Measurements from ENCODE around the gene PIP5K1C. TPM values are rescaled to one million over a fixed set of nuclear protein-coding genes. Genes with fewer than 3 reads are reported as not detected.

PIP5K1C gene
- total and polyA plus RNA-seq, 9 of the 15 experiments (the other 6 are each of a cell fraction or from before 2014, with no cell fraction given): 0.38 to 22.1 (median 4.1) TPM

DNA sequence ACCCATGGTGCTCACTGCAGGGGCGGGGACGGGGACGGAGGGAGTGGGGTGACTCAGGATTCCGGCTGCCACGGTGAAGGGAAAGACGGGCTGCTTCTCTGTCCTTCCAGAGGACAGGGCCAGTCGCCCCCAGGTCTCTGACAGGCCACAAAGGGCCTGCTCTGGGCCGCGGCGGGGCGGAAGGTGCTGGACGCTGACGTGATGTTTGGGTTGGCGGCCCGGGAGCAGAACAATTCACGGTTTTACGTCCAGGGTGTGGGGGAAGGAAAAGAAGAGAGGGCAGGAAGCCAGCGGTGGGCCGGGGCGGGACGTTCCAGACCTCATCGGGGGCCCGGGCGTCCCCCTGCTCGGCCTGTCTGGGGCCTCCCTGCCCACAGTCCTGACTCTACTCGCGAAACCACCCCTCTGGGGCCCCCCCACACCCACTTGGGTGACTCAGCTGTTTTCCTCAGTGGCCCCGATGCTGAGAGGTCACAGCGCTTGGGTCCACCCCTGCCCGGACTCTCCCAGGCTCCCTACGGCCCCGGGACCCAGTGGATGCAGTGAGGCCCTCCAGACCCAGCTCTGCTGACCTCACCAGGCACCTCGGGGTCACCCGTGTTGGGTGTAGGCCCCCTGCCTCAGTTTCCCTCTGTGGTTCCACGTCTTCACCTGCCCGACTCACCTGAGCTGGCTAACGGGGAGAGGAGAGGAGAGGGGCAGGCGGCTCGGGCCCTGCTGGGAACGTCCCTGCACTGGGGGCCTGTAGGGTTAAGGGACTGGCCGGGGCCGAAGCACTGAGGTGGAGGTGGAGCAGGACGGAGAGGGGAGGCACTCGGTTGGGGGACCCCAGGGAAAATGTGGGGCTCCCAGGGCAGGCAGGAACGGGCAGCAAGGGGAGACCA lies 29.2 kb downstream of the PIP5K1C start (continued):
- TF ChIP-seq, protein P1, sequence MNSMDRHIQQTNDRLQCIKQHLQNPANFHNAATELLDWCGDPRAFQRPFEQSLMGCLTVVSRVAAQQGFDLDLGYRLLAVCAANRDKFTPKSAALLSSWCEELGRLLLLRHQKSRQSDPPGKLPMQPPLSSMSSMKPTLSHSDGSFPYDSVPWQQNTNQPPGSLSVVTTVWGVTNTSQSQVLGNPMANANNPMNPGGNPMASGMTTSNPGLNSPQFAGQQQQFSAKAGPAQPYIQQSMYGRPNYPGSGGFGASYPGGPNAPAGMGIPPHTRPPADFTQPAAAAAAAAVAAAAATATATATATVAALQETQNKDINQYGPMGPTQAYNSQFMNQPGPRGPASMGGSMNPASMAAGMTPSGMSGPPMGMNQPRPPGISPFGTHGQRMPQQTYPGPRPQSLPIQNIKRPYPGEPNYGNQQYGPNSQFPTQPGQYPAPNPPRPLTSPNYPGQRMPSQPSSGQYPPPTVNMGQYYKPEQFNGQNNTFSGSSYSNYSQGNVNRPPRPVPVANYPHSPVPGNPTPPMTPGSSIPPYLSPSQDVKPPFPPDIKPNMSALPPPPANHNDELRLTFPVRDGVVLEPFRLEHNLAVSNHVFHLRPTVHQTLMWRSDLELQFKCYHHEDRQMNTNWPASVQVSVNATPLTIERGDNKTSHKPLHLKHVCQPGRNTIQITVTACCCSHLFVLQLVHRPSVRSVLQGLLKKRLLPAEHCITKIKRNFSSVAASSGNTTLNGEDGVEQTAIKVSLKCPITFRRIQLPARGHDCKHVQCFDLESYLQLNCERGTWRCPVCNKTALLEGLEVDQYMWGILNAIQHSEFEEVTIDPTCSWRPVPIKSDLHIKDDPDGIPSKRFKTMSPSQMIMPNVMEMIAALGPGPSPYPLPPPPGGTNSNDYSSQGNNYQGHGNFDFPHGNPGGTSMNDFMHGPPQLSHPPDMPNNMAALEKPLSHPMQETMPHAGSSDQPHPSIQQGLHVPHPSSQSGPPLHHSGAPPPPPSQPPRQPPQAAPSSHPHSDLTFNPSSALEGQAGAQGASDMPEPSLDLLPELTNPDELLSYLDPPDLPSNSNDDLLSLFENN (IDR thresholded peaks at IDR 0.05; ENCODE audit: low read depth in 2 of 2, low read length in 2 of 2): no peak
- no peak for TF ChIP-seq TCFL5 (CRISPR knock-in tag; conservative IDR thresholded peaks at IDR 0.05)
- no peak for TF ChIP-seq NFIX (CRISPR knock-in tag; IDR thresholded peaks at IDR 0.05; ENCODE audit: low read depth)
- no peak for TF ChIP-seq ZNF764 (CRISPR knock-in tag; IDR thresholded peaks at IDR 0.05; ENCODE audit: low read depth)
- no peak for TF ChIP-seq ZBTB1 (CRISPR knock-in tag; IDR thresholded peaks at IDR 0.05; ENCODE audit: borderline replicate concordance, low read depth)
- peak; percentile 60; the same call in 1 of the 2 replicates for TF ChIP-seq SMARCA5 (IDR thresholded peaks at IDR 0.05)
- TF ChIP-seq ARID3A (IDR thresholded peaks at IDR 0.05; ENCODE audit: borderline replicate concordance, low read depth, low read length): no peak
- no peak for TF ChIP-seq ZNF512 (tag; IDR thresholded peaks at IDR 0.05)
- TF ChIP-seq EHMT2 (IDR thresholded peaks at IDR 0.05): no peak
- TF ChIP-seq, protein P2, sequence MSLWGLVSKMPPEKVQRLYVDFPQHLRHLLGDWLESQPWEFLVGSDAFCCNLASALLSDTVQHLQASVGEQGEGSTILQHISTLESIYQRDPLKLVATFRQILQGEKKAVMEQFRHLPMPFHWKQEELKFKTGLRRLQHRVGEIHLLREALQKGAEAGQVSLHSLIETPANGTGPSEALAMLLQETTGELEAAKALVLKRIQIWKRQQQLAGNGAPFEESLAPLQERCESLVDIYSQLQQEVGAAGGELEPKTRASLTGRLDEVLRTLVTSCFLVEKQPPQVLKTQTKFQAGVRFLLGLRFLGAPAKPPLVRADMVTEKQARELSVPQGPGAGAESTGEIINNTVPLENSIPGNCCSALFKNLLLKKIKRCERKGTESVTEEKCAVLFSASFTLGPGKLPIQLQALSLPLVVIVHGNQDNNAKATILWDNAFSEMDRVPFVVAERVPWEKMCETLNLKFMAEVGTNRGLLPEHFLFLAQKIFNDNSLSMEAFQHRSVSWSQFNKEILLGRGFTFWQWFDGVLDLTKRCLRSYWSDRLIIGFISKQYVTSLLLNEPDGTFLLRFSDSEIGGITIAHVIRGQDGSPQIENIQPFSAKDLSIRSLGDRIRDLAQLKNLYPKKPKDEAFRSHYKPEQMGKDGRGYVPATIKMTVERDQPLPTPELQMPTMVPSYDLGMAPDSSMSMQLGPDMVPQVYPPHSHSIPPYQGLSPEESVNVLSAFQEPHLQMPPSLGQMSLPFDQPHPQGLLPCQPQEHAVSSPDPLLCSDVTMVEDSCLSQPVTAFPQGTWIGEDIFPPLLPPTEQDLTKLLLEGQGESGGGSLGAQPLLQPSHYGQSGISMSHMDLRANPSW (CRISPR knock-in tag; IDR thresholded peaks at IDR 0.05): no peak
- no peak for TF ChIP-seq TCF7 (IDR thresholded peaks at IDR 0.05; ENCODE audit: borderline replicate concordance)
- no peak for TF ChIP-seq PYGO2 (tag; IDR thresholded peaks at IDR 0.05)
- no peak for TF ChIP-seq STAT5B (CRISPR knock-in tag; IDR thresholded peaks at IDR 0.05)
- TF ChIP-seq DNMT1 (IDR thresholded peaks at IDR 0.05): no peak
- no peak for TF ChIP-seq STAT5A (IDR thresholded peaks at IDR 0.05; ENCODE audit: borderline replicate concordance, low read length)
- TF ChIP-seq, protein P3, sequence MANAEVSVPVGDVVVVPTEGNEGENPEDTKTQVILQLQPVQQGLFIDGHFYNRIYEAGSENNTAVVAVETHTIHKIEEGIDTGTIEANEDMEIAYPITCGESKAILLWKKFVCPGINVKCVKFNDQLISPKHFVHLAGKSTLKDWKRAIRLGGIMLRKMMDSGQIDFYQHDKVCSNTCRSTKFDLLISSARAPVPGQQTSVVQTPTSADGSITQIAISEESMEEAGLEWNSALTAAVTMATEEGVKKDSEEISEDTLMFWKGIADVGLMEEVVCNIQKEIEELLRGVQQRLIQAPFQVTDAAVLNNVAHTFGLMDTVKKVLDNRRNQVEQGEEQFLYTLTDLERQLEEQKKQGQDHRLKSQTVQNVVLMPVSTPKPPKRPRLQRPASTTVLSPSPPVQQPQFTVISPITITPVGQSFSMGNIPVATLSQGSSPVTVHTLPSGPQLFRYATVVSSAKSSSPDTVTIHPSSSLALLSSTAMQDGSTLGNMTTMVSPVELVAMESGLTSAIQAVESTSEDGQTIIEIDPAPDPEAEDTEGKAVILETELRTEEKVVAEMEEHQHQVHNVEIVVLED (CRISPR knock-in tag; IDR thresholded peaks at IDR 0.05): 0 out of 2 replicates have a peak, but pooled peaks have one; percentile 29
